HG03025 (cell line): Measurements from ENCODE around the gene HCRTR2.
A peak's percentile ranks its signal among the peaks of the same experiment; 100 is the strongest.
"Not testable (repeated sequence)": the region's sequence is repeated elsewhere in the genome, so short reads cannot be mapped to it uniquely, and the experiment has no call there.

Source experiments
- ATAC-seq: cut with Tn5 transposase; IDR thresholded peaks from one replicate; pipeline ENCODE4 v1.9.1; 2021; ENCODE audit warnings: mild to moderate bottlenecking, moderate library complexity; ENCODE audit not compliant: unreplicated experiment, low FRiP score

The HCRTR2 gene

GRCh38 chr6:55210952-55211351 is 36.6 kb downstream of the HCRTR2 start:
- no peak for ATAC-seq

GRCh38 chr6:55212156-55212555 is 37.8 kb downstream of the HCRTR2 start:
- no peak for ATAC-seq

GRCh38 chr6:55220961-55221360 is 46.6 kb downstream of the HCRTR2 start:
- ATAC-seq, result no peak

- no peak for ATAC-seq
Observed at GRCh38 chr6:55227862-55228261, 53.5 kb downstream of the HCRTR2 start.

GRCh38 chr6:55239099-55239498 is 64.8 kb downstream of the HCRTR2 start:
- no peak for ATAC-seq

GRCh38 chr6:55240975-55241605 is 66.8 kb downstream of the HCRTR2 start:
- ATAC-seq, result not testable (repeated sequence)

- no peak for ATAC-seq
Observed at GRCh38 chr6:55250400-55250799, 76.1 kb downstream of the HCRTR2 start.

GRCh38 chr6:55255113-55255512 is 80.8 kb downstream of the HCRTR2 start:
- no peak for ATAC-seq

- ATAC-seq, result no peak
Observed at GRCh38 chr6:55260181-55260580, 85.9 kb downstream of the HCRTR2 start.

GRCh38 chr6:55265409-55266114 is 91.2 kb downstream of the HCRTR2 start:
- no peak for ATAC-seq

GRCh38 chr6:55266896-55267295 is 92.6 kb downstream of the HCRTR2 start:
- ATAC-seq, result no peak

GRCh38 chr6:55276745-55277530 is 102.6 kb downstream of the HCRTR2 start:
- peak; percentile 57 for ATAC-seq

- no peak for ATAC-seq
Observed at GRCh38 chr6:55277646-55278045, 103.3 kb downstream of the HCRTR2 start.

GRCh38 chr6:55281215-55281614 is 106.9 kb downstream of the HCRTR2 start:
- ATAC-seq, result no peak

- no peak for ATAC-seq
Observed at GRCh38 chr6:55282115-55282514, 107.8 kb downstream of the HCRTR2 start.

GRCh38 chr6:55286824-55287223 is 112.5 kb downstream of the HCRTR2 start:
- ATAC-seq, result no peak

GRCh38 chr6:55290736-55291135 is 116.4 kb downstream of the HCRTR2 start:
- no peak for ATAC-seq

GRCh38 chr6:55293116-55293515 is 118.8 kb downstream of the HCRTR2 start:
- no peak for ATAC-seq

GRCh38 chr6:55297214-55297613 is 122.9 kb downstream of the HCRTR2 start:
- not testable (repeated sequence) for ATAC-seq

GRCh38 chr6:55299286-55299985 is 125.1 kb downstream of the HCRTR2 start:
- no peak for ATAC-seq

GRCh38 chr6:55304747-55305146 is 130.4 kb downstream of the HCRTR2 start:
- no peak for ATAC-seq
